HEK293 (cell line): ENCODE data around the gene CWF19L1.

Source experiments
- OSR2 ChIP-seq: fragments of 450-650 bp; formaldehyde crosslinking; IDR thresholded peaks from 2 replicates; pipeline ENCODE4 v1.5.1; 2016; ENCODE audit warnings: missing biosample characterization, missing genetic modification characterization
- OVOL3 ChIP-seq: fragments of 450-650 bp; formaldehyde crosslinking; IDR thresholded peaks from 2 replicates; pipeline ENCODE4 v1.5.1; 2016; ENCODE audit warnings: missing biosample characterization, missing genetic modification characterization
- SCRT2 ChIP-seq: fragments of 450-650 bp; formaldehyde crosslinking; IDR thresholded peaks from 2 replicates; pipeline ENCODE4 v1.5.1; 2016; ENCODE audit warnings: missing biosample characterization, missing genetic modification characterization
- SP3 ChIP-seq: fragments of 450-650 bp; formaldehyde crosslinking; IDR thresholded peaks from 2 replicates; pipeline ENCODE4 v1.5.1; 2016; ENCODE audit warnings: missing biosample characterization, missing genetic modification characterization
- ZBTB1 ChIP-seq: fragments of 450-650 bp; formaldehyde crosslinking; IDR thresholded peaks from 2 replicates; pipeline ENCODE4 v1.5.1; 2016; ENCODE audit warnings: missing biosample characterization, missing genetic modification characterization
- ZBTB44 ChIP-seq: fragments of 450-650 bp; IDR thresholded peaks from 2 replicates; pipeline ENCODE4 v1.5.1; 2018; ENCODE audit warnings: missing biosample characterization, mild to moderate bottlenecking, missing genetic modification characterization
- ZBTB48 ChIP-seq: fragments of 450-650 bp; formaldehyde crosslinking; IDR thresholded peaks from 2 replicates; pipeline ENCODE4 v1.5.1; 2016; ENCODE audit warnings: missing biosample characterization, missing genetic modification characterization
- ZFP3 ChIP-seq: fragments of 450-650 bp; formaldehyde crosslinking; IDR thresholded peaks from 2 replicates; pipeline ENCODE4 v1.5.1; 2016; ENCODE audit warnings: low read depth, missing biosample characterization, missing genetic modification characterization
- ZNF132 ChIP-seq: fragments of 450-650 bp; formaldehyde crosslinking; IDR thresholded peaks from 2 replicates; pipeline ENCODE4 v1.5.1; 2017; ENCODE audit warnings: missing biosample characterization, missing genetic modification characterization, borderline replicate concordance
- ZNF133 ChIP-seq: fragments of 450-650 bp; formaldehyde crosslinking; IDR thresholded peaks from 2 replicates; pipeline ENCODE4 v1.5.1; 2016; ENCODE audit warnings: missing biosample characterization, missing genetic modification characterization
- ZNF146 ChIP-seq: fragments of 450-650 bp; formaldehyde crosslinking; IDR thresholded peaks from 2 replicates; pipeline ENCODE4 v1.5.1; 2016; ENCODE audit warnings: missing biosample characterization, missing genetic modification characterization
- ZNF148 ChIP-seq: fragments of 450-650 bp; formaldehyde crosslinking; IDR thresholded peaks from 2 replicates; pipeline ENCODE4 v1.5.0; 2017; ENCODE audit warnings: missing biosample characterization, missing genetic modification characterization, borderline replicate concordance
- ZNF157 ChIP-seq: fragments of 450-650 bp; formaldehyde crosslinking; IDR thresholded peaks from 2 replicates; pipeline ENCODE4 v1.5.1; 2016; ENCODE audit warnings: missing biosample characterization, missing genetic modification characterization
- ZNF2 ChIP-seq: fragments of 450-650 bp; formaldehyde crosslinking; IDR thresholded peaks from 2 replicates; pipeline ENCODE4 v1.5.1; 2016; ENCODE audit warnings: missing biosample characterization, missing genetic modification characterization
- ZNF302 ChIP-seq: fragments of 450-650 bp; formaldehyde crosslinking; IDR thresholded peaks from 2 replicates; pipeline ENCODE4 v1.5.1; 2016; ENCODE audit warnings: missing biosample characterization, missing genetic modification characterization, low read depth
- ZNF324 ChIP-seq: fragments of 450-650 bp; formaldehyde crosslinking; IDR thresholded peaks from 2 replicates; pipeline ENCODE4 v1.5.1; 2016; ENCODE audit warnings: missing biosample characterization, missing genetic modification characterization
- ZNF391 ChIP-seq: fragments of 450-650 bp; formaldehyde crosslinking; IDR thresholded peaks from 2 replicates; pipeline ENCODE4 v1.5.1; 2016; ENCODE audit warnings: low read depth, missing biosample characterization, missing genetic modification characterization, borderline replicate concordance
- ZNF423 ChIP-seq: fragments of 450-650 bp; formaldehyde crosslinking; IDR thresholded peaks from 2 replicates; pipeline ENCODE4 v1.5.1; 2016; ENCODE audit warnings: missing biosample characterization, missing genetic modification characterization
- ZNF426 ChIP-seq: fragments of 450-650 bp; formaldehyde crosslinking; IDR thresholded peaks from 2 replicates; pipeline ENCODE4 v1.5.1; 2017; ENCODE audit warnings: missing biosample characterization, missing genetic modification characterization, mild to moderate bottlenecking, inconsistent platforms, moderate library complexity
- ZNF449 ChIP-seq: fragments of 450-650 bp; formaldehyde crosslinking; IDR thresholded peaks from 2 replicates; pipeline ENCODE4 v1.5.1; 2017; ENCODE audit warnings: missing biosample characterization, mild to moderate bottlenecking, missing genetic modification characterization, moderate library complexity
- ZNF488 ChIP-seq: fragments of 450-650 bp; formaldehyde crosslinking; IDR thresholded peaks from 2 replicates; pipeline ENCODE4 v1.5.1; 2016; ENCODE audit warnings: missing biosample characterization, missing genetic modification characterization
- ZNF544 ChIP-seq: fragments of 450-650 bp; formaldehyde crosslinking; IDR thresholded peaks from 2 replicates; pipeline ENCODE4 v1.5.0; 2017; ENCODE audit warnings: missing biosample characterization, missing genetic modification characterization
- ZNF555 ChIP-seq: fragments of 450-650 bp; formaldehyde crosslinking; conservative IDR thresholded peaks from 2 replicates; pipeline ENCODE4 v1.5.1; 2017; ENCODE audit warnings: missing biosample characterization, mild to moderate bottlenecking, missing genetic modification characterization, inconsistent platforms
- ZNF580 ChIP-seq: fragments of 450-650 bp; formaldehyde crosslinking; IDR thresholded peaks from 2 replicates; pipeline ENCODE4 v1.5.1; 2016; ENCODE audit warnings: missing biosample characterization, missing genetic modification characterization
- ZNF610 ChIP-seq: fragments of 450-650 bp; formaldehyde crosslinking; IDR thresholded peaks from 2 replicates; pipeline ENCODE4 v1.5.1; 2016; ENCODE audit warnings: missing biosample characterization, missing genetic modification characterization, borderline replicate concordance
- ZNF621 ChIP-seq: fragments of 450-650 bp; formaldehyde crosslinking; IDR thresholded peaks from 2 replicates; pipeline ENCODE4 v1.5.1; 2017; ENCODE audit warnings: missing biosample characterization, missing genetic modification characterization
- ZNF707 ChIP-seq: fragments of 450-650 bp; formaldehyde crosslinking; IDR thresholded peaks from 2 replicates; pipeline ENCODE4 v1.5.1; 2016; ENCODE audit warnings: missing biosample characterization, missing genetic modification characterization
- ZSCAN30 ChIP-seq: fragments of 450-650 bp; IDR thresholded peaks from 2 replicates; pipeline ENCODE4 v1.5.1; 2018; ENCODE audit warnings: missing biosample characterization, mild to moderate bottlenecking, missing genetic modification characterization, moderate library complexity
- TF ChIP-seq, protein P1 (sequence below): fragments of 450-650 bp; formaldehyde crosslinking; IDR thresholded peaks from 2 replicates; pipeline ENCODE4 v1.5.1; 2016; ENCODE audit warnings: missing biosample characterization, missing genetic modification characterization
- TF ChIP-seq, protein P2 (sequence below): fragments of 450-650 bp; formaldehyde crosslinking; IDR thresholded peaks from 2 replicates; pipeline ENCODE4 v1.5.1; 2016; ENCODE audit warnings: missing biosample characterization, missing genetic modification characterization

CWF19L1 gene

GRCh38 chr10:100286051-100287033 is 18.9 kb upstream of the CWF19L1 start, which contains the start of gene BLOC1S2 (continued):
- TF ChIP-seq ZFP3 (tag by site-specific recombination) (no peak), ZSCAN30 (tag by site-specific recombination) (peak; percentile 71), ZNF132 (tag by site-specific recombination) (no peak), ZBTB44 (tag by site-specific recombination) (no peak), ZNF621 (tag by site-specific recombination) (no peak), ZNF580 (tag by site-specific recombination) (peak; percentile 83; the same call in 1 of the 2 replicates), ZNF157 (tag by site-specific recombination) (no peak), ZNF423 (tag by site-specific recombination) (no peak), SP3 (tag by site-specific recombination) (peak; percentile 95), ZNF426 (no peak), ZNF488 (tag by site-specific recombination) (peak; percentile 42; the same call in 1 of the 2 replicates), ZBTB1 (tag by site-specific recombination) (no peak), OSR2 (tag by site-specific recombination) (no peak; the same call in 1 of the 2 replicates), OVOL3 (peak; percentile 44), ZNF610 (tag by site-specific recombination) (peak; percentile 70; the same call in 1 of the 2 replicates), ZNF146 (peak; percentile 50; the same call in 1 of the 2 replicates), ZNF324 (tag by site-specific recombination) (peak; percentile 89), ZNF2 (tag by site-specific recombination) (peak; percentile 96), ZNF555 (tag by site-specific recombination) (no peak), ZNF133 (tag by site-specific recombination) (no peak), SCRT2 (tag by site-specific recombination) (peak; percentile 86), ZNF544 (tag by site-specific recombination) (no peak), ZBTB48 (tag by site-specific recombination) (peak; percentile 91), ZNF449 (tag by site-specific recombination) (0 out of 2 replicates have a peak, but pooled peaks have one; percentile 9), ZNF302 (tag by site-specific recombination) (peak; percentile 47; the same call in 1 of the 2 replicates), ZNF148 (tag by site-specific recombination) (no peak), ZNF391 (tag by site-specific recombination) (peak; percentile 86; the same call in 1 of the 2 replicates), ZNF707 (peak; percentile 55; the same call in 1 of the 2 replicates)
- TF ChIP-seq, protein P1, sequence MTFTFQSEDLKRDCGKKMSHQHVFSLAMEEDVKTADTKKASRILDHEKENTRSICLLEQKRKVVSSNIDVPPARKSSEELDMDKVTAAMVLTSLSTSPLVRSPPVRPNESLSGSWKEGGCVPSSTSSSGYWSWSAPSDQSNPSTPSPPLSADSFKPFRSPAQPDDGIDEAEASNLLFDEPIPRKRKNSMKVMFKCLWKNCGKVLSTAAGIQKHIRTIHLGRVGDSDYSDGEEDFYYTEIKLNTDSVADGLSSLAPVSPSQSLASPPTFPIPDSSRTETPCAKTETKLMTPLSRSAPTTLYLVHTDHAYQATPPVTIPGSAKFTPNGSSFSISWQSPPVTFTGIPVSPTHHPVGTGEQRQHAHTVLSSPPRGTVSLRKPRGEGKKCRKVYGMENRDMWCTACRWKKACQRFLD (tag by site-specific recombination), result peak; percentile 61; the same call in 1 of the 2 replicates
- TF ChIP-seq, protein P2, sequence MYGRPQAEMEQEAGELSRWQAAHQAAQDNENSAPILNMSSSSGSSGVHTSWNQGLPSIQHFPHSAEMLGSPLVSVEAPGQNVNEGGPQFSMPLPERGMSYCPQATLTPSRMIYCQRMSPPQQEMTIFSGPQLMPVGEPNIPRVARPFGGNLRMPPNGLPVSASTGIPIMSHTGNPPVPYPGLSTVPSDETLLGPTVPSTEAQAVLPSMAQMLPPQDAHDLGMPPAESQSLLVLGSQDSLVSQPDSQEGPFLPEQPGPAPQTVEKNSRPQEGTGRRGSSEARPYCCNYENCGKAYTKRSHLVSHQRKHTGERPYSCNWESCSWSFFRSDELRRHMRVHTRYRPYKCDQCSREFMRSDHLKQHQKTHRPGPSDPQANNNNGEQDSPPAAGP (tag by site-specific recombination), result peak; percentile 90
